DOHH2 (cell line): ENCODE measurements around the gene CRIM1.

Experiments
- EZH2phosphoT487 ChIP-seq: fragments of 200-600 bp; sonication (generic); IDR thresholded peaks from 2 replicates; pipeline ENCODE4 v1.6.1; 2017; ENCODE audit warnings: borderline replicate concordance, mild to moderate bottlenecking, antibody characterized with exemption, low read length, moderate library complexity, mixed read lengths
- TF ChIP-seq, protein P1 (sequence below): fragments of 200-600 bp; sonication (generic); IDR thresholded peaks from one replicate; pipeline ENCODE4 v1.5.1; 2014; ENCODE audit warnings: antibody characterized with exemption, mild to moderate bottlenecking, low read depth, low read length; ENCODE audit not compliant: poor library complexity, severe bottlenecking

DNA sequence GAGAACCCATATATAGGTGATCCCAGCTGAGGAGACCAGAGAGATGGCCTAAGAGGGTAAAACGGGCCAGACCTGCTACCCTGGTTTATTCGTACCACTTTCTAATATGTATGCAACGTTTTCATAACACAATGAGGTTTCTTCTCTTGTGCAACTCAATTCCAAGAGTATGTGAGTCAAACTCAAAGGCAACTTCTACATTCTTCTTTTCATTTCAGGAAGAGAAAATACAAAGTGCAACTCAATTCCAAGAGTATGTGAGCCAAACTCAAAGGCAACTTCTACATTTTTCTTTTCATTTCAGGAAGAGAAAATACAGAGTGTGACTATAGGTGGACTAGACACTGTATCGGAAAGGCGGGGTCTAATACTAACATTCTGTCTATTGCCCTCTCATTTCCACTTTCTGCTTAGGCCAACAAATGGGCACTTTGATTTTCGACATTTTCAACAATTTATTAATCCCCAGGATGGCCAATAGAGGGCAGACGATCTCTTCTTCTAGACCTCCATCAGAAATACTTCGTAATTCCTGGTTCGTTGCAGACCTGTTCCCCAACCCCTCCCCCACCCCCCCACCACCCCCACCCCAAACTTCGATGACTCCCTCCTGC is 3.7 kb upstream of the CRIM1 start:
- TF ChIP-seq, protein P1, sequence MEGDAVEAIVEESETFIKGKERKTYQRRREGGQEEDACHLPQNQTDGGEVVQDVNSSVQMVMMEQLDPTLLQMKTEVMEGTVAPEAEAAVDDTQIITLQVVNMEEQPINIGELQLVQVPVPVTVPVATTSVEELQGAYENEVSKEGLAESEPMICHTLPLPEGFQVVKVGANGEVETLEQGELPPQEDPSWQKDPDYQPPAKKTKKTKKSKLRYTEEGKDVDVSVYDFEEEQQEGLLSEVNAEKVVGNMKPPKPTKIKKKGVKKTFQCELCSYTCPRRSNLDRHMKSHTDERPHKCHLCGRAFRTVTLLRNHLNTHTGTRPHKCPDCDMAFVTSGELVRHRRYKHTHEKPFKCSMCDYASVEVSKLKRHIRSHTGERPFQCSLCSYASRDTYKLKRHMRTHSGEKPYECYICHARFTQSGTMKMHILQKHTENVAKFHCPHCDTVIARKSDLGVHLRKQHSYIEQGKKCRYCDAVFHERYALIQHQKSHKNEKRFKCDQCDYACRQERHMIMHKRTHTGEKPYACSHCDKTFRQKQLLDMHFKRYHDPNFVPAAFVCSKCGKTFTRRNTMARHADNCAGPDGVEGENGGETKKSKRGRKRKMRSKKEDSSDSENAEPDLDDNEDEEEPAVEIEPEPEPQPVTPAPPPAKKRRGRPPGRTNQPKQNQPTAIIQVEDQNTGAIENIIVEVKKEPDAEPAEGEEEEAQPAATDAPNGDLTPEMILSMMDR = peak; percentile 50
- no peak for TF ChIP-seq EZH2phosphoT487
